HEK293T (cell line): ENCODE data around the gene MFRP.

Source experiments
- ELF4 ChIP-seq: fragments of 450-650 bp; IDR thresholded peaks from 2 replicates; pipeline ENCODE4 v1.6.1; 2017; ENCODE audit warnings: antibody characterized with exemption
- FOXA1 ChIP-seq: fragments of 450-650 bp; IDR thresholded peaks from 2 replicates; pipeline ENCODE4 v1.6.1; 2016; ENCODE audit warnings: mild to moderate bottlenecking
- FOXM1 ChIP-seq: fragments of 450-650 bp; IDR thresholded peaks from 2 replicates; pipeline ENCODE4 v1.6.1; 2017; ENCODE audit warnings: mild to moderate bottlenecking, borderline replicate concordance
- LEF1 ChIP-seq: fragments of 450-650 bp; IDR thresholded peaks from 2 replicates; pipeline ENCODE4 v1.6.1; 2017; ENCODE audit warnings: mild to moderate bottlenecking, borderline replicate concordance
- NFRKB ChIP-seq: fragments of 450-650 bp; IDR thresholded peaks from 2 replicates; pipeline ENCODE4 v1.6.1; 2016; ENCODE audit warnings: mild to moderate bottlenecking, moderate library complexity
- PKNOX1 ChIP-seq: fragments of 450-650 bp; IDR thresholded peaks from 2 replicates; pipeline ENCODE4 v1.6.1; 2016

GRCh38 chr11:119309953-119310681 is 36.4 kb downstream of the MFRP start:
- TF ChIP-seq PKNOX1 (no peak), FOXM1 (no peak), NFRKB (no peak), ELF4 (no peak), FOXA1 (no peak), LEF1 (no peak)
